GM12892 (cell line): ENCODE data around the gene CFDP1.
A peak's percentile ranks its signal among the peaks of the same experiment; 100 is the strongest.

Experiments
- DNase-seq: peaks from one replicate; pipeline ENCODE4 v3.0.0; 2011; ENCODE audit not compliant: insufficient read length
- FAIRE-seq: peaks from 2 replicates; lab custom pipeline; 2011; peaks lifted over from hg19 to GRCh38; lab: Jason Lieb, UNC
- POLR2A ChIP-seq: IDR thresholded peaks from 2 replicates; pipeline ENCODE4 v1.6.1; 2011; ENCODE audit warnings: low read depth, low read length, control low read depth
- POLR2AphosphoS5 ChIP-seq: IDR thresholded peaks from 2 replicates; pipeline ENCODE4 v1.6.1; 2011; ENCODE audit warnings: low read depth, low read length, control low read depth
- TAF1 ChIP-seq: IDR thresholded peaks from 2 replicates; pipeline ENCODE4 v1.6.1; 2011; ENCODE audit warnings: low read depth, mild to moderate bottlenecking, control low read depth, low read length, borderline replicate concordance

Gene CFDP1

GRCh38 chr16:75257886-75258806 lies 175.2 kb downstream of the CFDP1 start:
- no peak for FAIRE-seq
- no peak for TF ChIP-seq POLR2A
- TF ChIP-seq TAF1: no peak
- TF ChIP-seq POLR2AphosphoS5: no peak
- no peak for DNase-seq

GRCh38 chr16:75256696-75257343 lies 176.5 kb downstream of the CFDP1 start:
- FAIRE-seq (no peak), DNase-seq (no peak)
- TF ChIP-seq POLR2A (no peak), TAF1 (no peak), POLR2AphosphoS5 (no peak)

GRCh38 chr16:75256059-75256571 lies 177.2 kb downstream of the CFDP1 start:
- no peak for DNase-seq
- FAIRE-seq: no peak
- no peak for TF ChIP-seq TAF1
- TF ChIP-seq POLR2AphosphoS5: no peak
- TF ChIP-seq POLR2A: no peak

GRCh38 chr16:75254359-75254837 lies 178.9 kb downstream of the CFDP1 start:
- FAIRE-seq: no peak
- no peak for DNase-seq
- TF ChIP-seq POLR2A (no peak), TAF1 (no peak), POLR2AphosphoS5 (no peak)

GRCh38 chr16:75252946-75253911 lies 180.1 kb downstream of the CFDP1 start:
- DNase-seq (no peak), FAIRE-seq (no peak)
- TF ChIP-seq POLR2AphosphoS5: no peak
- no peak for TF ChIP-seq TAF1
- no peak for TF ChIP-seq POLR2A

- TF ChIP-seq POLR2A: no peak
- TF ChIP-seq POLR2AphosphoS5: no peak
- TF ChIP-seq TAF1: no peak
- FAIRE-seq: no peak
- no peak for DNase-seq
These were observed 181.0 kb downstream of the CFDP1 start for GRCh38 chr16:75252049-75252864.

- TF ChIP-seq POLR2AphosphoS5: no peak
- TF ChIP-seq TAF1: no peak
- no peak for TF ChIP-seq POLR2A
- DNase-seq (peak; percentile 85), FAIRE-seq (peak; percentile 44)
These were observed 181.8 kb downstream of the CFDP1 start, which contains the start of gene BCAR1 for GRCh38 chr16:75251280-75252048. TSS of gene BCAR1 (minus strand) at chr16:75251624. CDS start at chr16:75251482, 142 bp downstream.

GRCh38 chr16:75250809-75251279 lies 182.5 kb downstream of the CFDP1 start:
- peak; percentile 69 for DNase-seq
- TF ChIP-seq TAF1 (no peak), POLR2A (no peak), POLR2AphosphoS5 (no peak)
- no peak for FAIRE-seq
